Stimulated activated CD4-positive, alpha-beta T cell treated with anti-CD3 and anti-CD28 coated beads, Interleukin-2, amount 100 ng/mL, for 4 hours (primary cell): Measurements from ENCODE around the gene FAM78B.

ENCODE experiments used
- DNase-seq: peaks from one replicate; pipeline ENCODE4 v3.0.0-alpha.2; 2020; ENCODE audit warnings: low read depth

Gene FAM78B

DNA sequence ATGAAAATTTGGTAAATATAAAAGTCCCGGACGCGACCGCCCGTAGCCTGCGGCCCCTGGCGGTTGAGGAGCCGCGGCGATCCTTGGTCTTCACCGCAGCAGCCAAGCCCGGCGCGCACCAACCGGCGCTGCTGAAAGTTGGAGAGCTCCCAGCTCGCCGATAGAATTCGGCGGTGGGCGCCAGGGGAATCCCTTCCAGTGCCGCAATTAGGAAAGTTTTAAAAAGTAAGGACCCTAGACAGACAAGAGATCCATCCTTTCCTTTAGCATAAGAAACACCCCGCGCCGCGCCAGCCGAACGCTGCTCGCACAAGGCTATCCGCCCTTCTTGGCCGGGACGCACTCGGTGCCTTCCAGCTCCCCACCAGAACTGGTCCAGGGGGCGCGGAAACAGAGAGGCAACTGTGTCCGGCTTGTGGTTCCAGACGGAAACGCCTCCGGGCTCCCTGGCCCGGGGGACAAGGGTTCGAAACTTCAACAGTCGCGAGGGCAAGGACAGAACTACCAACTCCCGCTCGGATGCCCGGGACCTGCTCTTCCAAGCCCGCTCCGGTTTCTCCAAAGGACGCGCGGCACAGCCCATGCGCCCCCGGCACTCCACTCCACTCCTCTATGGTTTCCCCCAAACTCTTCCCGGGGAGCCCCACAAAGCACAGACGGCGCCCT, 1.7 kb downstream of the FAM78B start:
- DNase-seq = no peak

DNA sequence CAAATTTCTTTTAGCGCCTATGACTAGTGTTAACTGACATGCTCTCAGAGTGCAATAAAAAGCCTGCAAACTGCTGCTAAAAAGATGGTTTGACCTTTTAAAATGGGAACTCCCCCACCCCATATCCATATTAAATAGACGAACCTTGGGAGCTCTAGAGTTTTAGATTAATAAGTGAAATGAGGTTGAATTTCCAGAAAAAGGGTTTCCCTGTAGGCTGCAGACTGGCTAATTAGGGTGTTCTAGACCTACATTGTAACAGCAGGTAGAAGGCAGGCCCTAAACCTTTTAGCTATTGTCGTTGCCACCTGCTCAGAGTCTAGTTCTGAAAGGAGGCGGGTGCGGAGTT, 2.2 kb downstream of the FAM78B start:
- no peak for DNase-seq

DNA sequence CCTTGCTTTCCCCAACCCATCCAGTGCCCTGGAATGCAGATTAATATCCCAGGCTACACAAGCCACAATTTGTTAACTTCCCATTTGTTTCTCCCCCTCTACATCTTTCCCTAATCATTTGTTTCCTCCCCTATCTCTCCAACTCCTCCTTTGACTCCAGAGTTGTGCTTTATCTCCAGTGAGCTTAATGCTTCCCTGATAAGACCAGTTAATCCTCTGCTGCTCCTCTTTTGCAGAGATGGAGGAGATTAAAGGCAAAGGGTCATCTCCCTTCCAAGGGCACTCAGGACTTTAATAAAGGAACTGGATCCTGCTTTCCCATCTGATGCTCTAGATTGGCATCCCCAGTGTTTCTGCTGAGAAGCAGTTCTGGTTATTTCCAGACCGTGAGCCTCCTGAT, 7.1 kb downstream of the FAM78B start:
- no peak for DNase-seq

DNA sequence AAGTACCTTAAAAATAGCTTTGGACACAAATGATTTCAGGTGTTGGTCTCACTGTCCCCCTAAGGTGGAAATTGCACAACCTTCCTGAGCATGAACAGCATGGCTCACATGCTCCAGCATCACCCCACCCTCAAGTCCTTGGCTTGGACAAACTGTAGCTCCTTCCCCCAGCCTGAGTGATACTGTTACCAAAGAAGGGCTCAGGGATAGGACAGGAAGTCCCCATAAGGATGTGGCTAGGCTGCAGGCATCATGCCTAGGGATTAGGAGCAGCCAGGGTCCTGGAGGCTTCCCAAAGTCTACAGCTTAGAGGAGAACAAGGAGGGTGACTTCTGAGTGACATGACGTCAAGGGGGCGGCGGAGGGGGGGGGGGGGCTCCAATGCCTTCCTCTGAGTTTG, 10.1 kb downstream of the FAM78B start:
- no peak for DNase-seq

DNA sequence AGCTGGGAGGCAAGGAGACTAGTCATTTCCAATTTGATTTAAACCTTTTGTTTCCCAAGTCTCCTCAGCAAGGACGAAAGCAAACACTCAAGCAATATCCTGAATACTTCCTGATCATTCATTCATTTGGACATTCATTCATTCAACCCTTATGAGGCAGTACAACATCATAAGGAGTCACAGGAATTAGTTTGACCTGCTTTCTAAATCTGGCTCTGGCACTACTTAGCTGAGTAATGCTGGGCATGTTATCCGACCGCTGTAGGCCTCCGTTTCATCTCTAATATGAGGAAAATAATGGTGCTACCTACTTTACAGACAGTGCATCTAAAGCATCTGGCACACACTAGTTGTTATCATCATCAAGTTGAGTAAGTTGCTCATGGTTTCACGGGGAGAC, 11.7 kb downstream of the FAM78B start:
- no peak for DNase-seq

DNA sequence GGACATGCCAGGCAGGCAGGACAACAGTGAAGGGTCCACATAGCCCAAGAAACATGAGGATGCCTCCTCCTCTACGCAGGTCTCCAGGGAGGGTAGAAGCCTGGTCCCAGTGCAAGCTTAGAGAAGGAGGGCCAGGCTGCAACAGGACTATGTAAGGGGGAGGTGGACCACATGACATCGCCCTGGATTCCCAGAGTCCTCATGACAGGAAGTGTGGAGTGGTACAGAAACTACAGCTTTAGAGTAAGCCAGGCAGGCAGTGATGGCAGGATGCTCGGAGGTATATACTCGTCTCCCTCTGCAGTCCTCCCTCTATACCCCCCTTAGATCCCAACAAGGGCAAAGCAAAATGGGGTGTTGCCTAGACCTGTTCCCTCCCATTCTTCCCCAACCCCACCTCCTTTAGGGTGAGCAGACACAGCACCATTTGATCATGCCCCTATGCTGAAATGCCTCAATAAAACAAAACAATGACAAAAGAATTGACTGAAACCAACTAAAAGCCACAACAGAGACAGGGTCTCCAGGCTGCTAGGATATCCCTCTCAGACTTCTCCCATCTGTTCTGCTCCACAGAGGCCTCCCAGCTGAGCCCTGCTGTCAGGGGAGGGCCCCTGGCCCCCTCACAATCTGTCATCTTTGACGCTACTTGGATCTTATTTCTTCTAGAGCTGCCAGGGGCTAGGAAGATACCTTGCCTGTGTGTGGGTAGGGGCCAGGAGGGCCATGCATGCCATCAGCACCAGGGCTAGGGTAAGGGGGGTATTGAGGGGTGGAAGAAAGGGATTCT, 13.1 kb downstream of the FAM78B start:
- no peak for DNase-seq

DNA sequence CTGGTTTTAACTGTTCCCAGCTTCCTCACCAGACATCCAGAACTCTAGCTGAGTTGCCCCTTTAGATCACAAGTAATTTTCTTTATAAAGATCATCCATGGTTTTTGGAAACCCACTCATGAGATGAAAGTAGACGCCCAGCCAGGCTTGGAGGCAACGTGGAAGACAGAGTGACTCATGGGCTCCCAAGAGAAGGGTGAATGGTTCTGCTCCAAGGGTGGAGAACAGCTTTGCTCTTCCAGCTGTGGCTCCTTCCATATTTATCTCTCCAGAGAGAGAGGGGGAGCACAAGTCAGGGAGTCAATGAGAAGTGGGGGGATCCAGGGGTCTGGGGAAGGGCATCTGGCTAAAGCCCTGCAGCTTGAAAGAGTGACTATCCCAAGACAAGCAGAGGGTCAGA, 13.8 kb downstream of the FAM78B start:
- DNase-seq = no peak

DNA sequence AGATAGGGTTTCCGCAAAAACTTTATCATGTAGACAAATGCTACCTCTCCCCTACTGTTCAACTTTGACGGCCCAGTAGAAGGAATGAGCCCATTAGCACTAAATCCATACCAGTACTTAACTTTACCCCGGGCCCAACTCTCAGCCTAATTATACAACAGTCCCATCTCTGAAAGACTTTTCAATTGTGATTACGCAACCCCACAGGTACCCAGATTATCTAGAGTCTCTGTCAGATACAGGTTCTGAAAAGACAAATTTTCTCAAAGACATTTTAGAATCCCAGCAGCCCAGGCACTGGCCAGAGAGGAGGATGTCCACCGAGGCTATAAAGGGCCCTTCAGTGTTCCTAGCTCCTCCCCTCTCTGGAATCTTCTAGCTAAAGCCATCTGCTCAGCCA, 15.0 kb downstream of the FAM78B start:
- no peak for DNase-seq

DNA sequence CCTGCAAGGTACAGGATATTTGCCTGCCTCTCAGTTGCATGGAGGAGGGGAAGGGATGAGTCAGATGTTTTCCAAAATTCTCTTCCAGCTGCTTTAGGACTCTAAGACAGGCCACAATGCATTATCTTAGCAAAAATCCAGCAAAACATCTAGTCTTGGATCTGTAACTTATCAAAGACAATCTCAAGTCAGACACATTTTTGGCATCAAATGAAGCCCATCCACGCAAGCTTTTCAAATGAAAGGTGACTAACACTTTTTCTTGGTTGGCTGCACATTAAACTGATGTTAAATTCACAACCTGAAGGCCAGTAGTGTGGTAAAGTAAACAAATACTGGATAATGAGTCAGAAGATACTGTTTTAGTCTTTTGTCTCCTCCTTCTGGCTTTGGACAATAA, 21.3 kb downstream of the FAM78B start:
- no peak for DNase-seq

DNA sequence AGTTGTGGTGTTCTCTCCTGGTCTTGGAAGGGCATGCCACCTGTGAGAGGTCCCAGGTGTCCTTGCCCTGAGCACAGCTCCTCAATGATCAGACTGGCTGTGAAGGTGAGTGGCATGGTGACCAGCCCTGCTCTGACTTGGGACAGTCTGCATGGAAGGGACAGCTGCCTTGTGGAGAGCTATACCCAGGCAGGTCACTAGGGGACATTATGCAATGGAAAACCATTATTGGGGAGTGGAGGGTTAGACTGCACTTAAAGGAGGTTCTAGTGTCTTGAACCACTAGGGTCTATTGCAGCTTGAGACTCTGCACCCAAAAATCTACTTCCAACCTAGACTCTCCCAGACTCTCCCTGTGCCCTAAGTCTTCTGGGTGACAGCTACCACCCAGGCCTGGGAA, 24.8 kb downstream of the FAM78B start:
- DNase-seq = no peak

DNA sequence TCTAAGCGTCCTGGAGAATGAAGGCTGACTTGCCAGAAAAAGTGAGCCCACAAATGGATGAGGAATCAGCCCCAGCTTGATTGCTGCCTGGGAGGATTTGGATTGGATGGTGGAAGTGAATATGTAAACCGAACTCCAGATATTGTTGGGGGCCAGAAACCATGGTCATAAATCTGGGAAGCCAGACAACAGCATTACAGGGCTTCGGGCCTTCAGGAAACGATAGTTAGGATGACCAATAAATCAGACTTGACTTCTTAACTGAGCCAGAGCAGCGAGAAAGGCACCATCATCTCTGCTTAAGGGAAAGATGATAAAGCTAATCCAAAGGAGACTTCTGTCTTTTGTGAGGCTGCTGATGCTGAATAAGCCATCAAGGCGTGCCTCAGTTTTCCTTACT, 26.6 kb downstream of the FAM78B start:
- no peak for DNase-seq

DNA sequence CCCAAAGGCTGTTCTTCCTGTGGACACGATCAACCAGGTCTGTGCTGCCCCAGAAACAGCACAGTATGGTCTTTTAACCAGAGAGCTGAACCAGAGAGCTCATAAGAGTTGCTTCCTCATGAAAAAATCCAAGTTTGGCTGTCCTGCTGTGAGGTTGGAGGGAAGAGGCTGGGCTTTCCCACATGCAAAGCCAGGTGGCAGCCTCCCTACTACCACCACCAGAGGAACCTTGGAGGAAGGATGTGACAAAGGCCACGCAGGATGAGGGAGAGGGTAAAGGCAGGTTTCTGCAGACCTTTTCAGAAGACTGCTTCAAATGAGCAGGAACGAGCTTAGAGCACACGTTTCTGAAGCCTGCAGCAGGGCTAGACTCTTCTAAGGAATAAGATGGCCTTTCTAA, 27.1 kb downstream of the FAM78B start:
- DNase-seq = no peak

DNA sequence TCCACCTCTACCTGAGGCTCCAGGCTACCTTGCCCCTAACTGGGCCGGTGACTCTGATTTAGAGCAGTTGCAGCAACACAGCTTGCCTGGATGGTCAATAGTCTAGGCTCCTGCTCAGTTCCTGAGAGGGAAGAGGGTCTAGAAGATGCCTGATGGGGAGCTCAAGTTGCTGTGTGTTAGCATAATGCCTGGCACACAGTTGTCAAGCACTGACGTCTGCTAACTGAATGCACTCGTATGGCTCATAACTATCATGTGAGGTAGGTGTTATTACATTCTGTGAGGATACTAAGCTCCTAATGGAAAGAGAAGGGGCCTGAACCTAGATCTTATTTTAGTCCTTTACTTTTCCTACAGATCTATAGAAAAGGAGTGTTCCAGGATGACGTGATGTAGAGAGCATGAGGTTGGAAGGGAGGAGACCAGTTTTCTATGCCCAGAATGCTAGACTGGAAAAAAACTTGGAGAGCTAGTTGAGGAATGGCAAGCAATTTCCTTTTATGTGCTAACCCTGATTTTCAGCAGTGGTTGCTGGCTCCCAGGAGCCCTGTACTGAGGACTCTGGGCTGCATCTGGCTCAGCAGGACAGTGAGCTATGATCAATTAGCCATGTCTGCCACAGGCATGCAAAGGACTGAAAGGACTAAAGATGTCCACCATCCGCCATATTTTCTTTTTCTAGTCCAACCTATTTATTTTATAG, 30.0 kb downstream of the FAM78B start:
- no peak for DNase-seq

DNA sequence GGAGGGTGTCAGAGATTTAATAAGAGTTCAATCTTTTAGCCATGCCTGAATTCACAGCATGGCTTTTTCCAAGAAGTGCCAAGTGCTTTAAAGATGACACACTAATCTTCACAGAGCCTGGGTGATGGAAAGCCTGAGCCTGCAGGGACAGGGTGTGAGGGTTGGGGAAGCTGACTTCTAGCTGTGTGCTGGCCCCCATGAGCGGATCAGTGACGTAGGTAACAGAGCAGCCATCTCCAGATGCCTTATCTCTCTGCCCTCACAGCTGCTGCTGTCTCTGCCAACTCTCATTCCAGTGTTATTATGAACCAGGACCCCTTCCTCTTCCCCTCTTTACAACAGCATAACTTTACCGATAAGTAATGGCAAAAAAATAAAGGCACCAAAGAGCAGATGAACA, 30.6 kb downstream of the FAM78B start:
- DNase-seq = no peak

DNA sequence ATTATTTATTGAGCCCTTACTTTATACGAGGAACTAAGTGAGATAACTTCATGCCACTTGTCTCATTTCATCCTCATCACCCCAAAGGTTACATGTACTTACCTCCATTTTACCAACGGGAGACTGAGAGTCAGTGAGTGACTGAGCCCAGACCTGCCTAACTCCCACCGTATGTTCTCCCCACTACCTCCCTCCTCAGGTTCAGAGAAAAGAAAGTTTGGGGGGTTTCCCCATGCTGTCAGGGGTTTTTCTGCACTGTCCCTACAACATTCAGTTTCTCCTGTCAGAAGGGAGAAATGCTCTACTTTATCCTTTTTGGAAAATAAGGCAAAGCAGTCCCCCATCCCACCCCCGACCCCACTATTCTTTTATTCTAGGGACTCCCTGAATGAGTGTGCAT, 32.9 kb downstream of the FAM78B start:
- DNase-seq = no peak

DNA sequence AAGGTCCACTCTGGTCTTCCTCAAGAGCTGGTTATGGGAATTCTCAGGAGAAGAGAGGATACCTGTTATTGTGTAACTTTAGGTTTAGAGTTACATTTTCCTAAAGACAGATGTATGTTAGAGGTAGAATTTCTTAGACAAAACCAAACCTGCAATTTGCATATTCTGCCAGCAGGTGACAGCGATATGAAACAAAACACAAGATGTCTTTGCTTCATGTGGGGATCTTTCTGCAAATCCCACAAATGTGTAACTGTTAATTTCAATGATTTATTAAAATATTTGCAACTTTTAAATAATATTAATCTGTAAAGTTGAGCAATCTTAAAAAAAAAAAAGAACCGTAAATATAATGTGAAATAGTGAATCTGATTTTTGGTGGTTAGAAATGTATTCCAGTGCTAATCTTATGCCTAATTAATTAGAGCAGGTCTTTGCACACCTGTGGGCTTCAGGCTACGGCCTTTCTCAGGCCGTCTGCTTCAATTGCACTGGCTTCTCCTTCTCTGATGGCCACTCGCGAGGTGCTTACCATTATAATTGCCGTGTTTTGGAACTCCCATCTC, 33.4 kb downstream of the FAM78B start:
- DNase-seq = no peak

DNA sequence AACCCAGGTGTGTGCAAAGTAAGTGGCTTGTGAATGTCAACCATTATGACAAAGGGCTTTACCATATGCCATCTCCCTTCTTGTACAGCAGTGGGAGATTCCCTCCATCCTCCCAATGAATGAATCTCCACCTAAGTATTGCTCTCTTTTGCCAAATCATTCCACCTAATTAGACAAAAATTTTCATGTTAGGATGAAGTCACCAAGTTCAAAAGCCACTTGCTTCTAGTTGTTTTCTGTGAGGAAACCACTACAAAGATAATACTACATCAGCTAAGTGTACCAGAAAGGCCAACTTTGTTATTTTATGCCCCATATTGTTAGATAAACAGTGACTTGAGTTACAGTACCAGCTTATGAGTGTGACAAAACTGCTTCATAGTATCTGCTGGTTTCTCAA, 34.3 kb downstream of the FAM78B start:
- no peak for DNase-seq

DNA sequence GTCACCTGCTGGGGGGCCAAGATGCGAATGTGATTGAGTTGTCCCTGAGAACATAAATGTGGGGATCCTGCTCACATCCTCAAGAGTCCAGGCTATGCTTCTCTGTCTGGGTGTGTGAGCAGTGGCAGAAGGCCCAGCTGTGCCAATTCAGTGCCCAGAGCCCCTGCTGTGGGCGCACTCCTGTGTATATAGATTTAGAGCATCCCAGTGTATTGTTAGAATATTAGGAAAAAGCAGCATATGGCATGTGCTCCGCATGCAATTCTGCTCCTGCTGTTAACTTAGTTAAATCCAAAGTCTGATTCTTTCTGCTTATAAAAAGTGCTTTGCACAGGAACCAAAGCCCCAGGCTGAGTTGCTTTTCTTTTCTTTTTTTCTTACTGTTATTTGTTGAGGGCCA, 37.8 kb downstream of the FAM78B start:
- DNase-seq = no peak

DNA sequence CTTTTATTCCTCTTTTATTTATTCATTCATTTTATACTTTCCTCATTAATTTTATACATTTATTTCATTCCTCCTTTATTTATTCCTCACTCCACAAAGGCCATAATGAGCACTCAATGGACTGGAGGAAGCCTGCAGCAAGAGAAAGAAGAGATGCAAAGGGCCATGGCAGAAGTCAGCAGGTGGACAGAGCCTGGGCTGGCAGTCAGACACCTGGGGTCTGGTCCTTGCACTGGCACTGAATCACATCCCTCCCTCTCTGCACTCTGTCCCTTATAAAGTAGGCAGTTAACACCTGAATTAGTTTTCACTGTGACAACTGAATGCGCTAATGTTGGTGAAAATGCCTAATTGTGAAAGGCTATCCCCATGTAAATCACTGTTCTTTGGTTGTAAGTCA, 38.6 kb downstream of the FAM78B start:
- DNase-seq = no peak

DNA sequence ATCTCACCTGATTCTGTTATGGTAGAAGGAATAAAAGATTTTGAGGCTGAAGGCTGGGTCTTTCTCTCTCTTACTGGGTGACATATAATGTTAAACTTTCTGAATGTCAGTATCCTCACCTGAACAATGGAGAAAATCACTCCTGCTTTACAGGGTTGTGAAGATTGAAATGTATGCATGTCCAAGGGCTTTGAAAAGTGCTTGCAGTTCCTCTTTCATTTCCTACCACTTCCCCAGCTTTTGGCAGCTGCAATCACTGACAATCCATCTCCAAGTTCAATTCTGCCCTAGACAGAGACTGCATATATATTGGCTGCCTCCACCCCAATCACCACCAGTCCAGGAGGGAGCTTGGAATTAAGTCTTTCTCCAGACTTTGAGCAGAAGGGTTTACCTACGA, 39.8 kb downstream of the FAM78B start:
- no peak for DNase-seq

DNA sequence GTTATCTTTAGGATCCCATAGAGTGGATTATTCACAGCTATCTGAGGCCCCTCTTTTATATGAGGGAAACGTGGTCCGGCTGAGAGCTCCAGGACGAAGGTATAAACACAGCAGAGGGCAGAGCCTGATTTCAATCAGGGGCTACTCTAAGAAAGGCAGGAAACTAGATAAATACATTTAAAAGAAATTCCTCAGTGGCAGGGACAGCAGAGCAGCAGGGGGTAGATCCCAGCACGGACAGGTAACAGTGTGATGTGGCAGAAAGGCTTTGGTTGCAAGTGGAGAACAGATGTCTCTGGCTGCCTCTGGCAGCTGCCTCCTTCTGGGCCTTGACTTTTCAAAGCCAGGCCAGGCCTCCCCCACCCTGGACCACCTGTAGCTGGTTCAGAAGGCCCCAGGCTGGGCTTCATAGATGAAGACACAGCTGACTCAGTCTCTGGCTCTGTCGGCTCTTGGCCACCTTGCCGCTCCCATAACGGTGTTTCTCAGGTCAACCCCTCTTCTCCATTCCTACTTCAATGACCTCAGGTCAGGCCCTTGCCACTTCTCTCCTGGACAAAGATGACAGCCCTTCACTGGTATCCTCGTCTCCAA, 43.8 kb downstream of the FAM78B start:
- DNase-seq = no peak

DNA sequence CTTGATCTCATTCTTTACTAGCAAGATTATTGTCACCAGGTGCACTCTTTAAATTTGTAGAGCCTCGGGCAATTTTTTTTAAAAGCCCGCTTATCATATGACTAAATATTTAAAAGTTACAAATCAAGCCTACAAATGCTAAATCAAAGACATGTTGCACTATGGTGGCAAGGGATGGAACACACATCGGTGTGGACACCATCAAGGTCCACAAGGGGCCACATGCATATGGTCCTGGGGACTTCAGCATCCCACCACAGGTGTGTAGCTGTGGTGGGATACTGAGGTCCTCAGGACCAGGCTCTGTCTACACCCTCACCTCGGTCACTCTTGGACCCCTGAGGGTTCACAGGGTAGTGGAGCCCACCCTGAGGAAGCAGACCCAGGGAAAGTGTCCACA, 45.8 kb downstream of the FAM78B start:
- DNase-seq = no peak

DNA sequence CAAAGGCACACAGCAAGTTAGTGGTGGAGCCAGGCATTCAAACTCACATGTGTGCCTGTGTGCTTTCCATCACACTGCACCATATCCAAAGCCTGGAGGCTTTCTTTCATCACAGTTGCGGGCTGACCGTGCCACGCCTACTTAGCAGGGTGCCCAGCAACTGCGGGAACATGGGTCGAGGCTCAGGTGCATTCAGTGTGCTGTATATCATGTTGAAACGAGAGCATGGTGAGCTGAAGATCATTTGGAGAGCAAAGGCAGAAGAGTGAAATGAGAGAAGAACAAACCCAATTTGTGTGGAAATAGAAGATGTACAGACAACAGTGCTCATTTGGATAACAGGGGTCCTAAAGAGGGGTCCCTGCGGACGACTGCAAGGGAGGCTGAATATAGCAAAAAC, 46.5 kb downstream of the FAM78B start:
- no peak for DNase-seq
